Thyroid gland (tissue), 4 donors: Measurements from ENCODE around the gene CANT1. TPM values are rescaled to one million over a fixed set of nuclear protein-coding genes. Genes with fewer than 3 reads are reported as not detected.
A peak's percentile ranks its signal among the peaks of the same experiment; 100 is the strongest.

Source experiments
- DNase-seq, 2 donors: peaks; one replicate each; pipeline ENCODE4 v3.0.0-alpha.2; 2019
- H3K27ac ChIP-seq, 3 donors: fragments of 200-600 bp; sonication (generic); 1 replicate in 2 of 3; 2 replicates in 1 of 3; pipeline ENCODE4 v1.5.1; 2016 to 2019; ENCODE audit warnings: mild to moderate bottlenecking in 1 of 3, moderate library complexity in 1 of 3
- H3K27me3 ChIP-seq: fragments of 200-600 bp; sonication (generic); one replicate; pipeline ENCODE4 v1.5.1; 2019
- H3K36me3 ChIP-seq, 2 donors: fragments of 200-600 bp; sonication (generic); one replicate each; pipeline ENCODE4 v1.5.1; 2016 to 2019
- H3K4me1 ChIP-seq, 2 donors: fragments of 200-600 bp; sonication (generic); one replicate each; pipeline ENCODE4 v1.5.1; 2017 to 2019
- H3K4me3 ChIP-seq, 3 donors: fragments of 200-600 bp; sonication (generic); replicated peaks in 1 of 3; 1 replicate in 2 of 3; 2 replicates in 1 of 3; pipeline ENCODE4 v1.5.1; 2016; ENCODE audit warnings: mild to moderate bottlenecking in 1 of 3
- H3K9me3 ChIP-seq: fragments of 200-600 bp; sonication (generic); one replicate; pipeline ENCODE4 v1.5.1; 2017
- CTCF ChIP-seq, 6 experiments: fragments of 200-600 bp in 3 of 6; fragments of 450-650 bp in 3 of 6; sonication (generic) in 3 of 6; IDR thresholded peaks; one replicate each; pipeline ENCODE4 v1.5.1; 2016 to 2019; ENCODE audit warnings: antibody characterized with exemption in 6 of 6, mild to moderate bottlenecking in 2 of 6, inconsistent platforms in 1 of 6, moderate library complexity in 1 of 6
- POLR2A ChIP-seq, 2 donors: fragments of 450-650 bp; IDR thresholded peaks; one replicate each; pipeline ENCODE4 v1.6.1; 2017; ENCODE audit warnings: antibody characterized with exemption in 2 of 2, mild to moderate bottlenecking in 2 of 2, moderate library complexity in 1 of 2
- WGBS, 2 donors: methylation state at CpG; one replicate each; pipeline ENCODE4 v1.1.5; 2017; 5-methylcytosine and 5-hydroxymethylcytosine counted together
- intact Hi-C: fragments of 100-400 bp; cut with DNase I; formaldehyde crosslinking; loops from one replicate; pipeline ENCODE4 v1.15.1; 2023
- total RNA-seq, 4 donors: library from RNA; depleted of rRNA; stranded (reverse); fragments of >200 nt; gene quantifications; one replicate each; pipeline ENCODE4 v1.2.3, GENCODE V29; 2016

The CANT1 gene
- total RNA-seq, 4 donors from 2014 or later = 21.2 to 37.1 (median 27.3) TPM

- TF ChIP-seq POLR2A (IDR thresholded peaks at IDR 0.05) (no peak), CTCF (IDR thresholded peaks at IDR 0.05) (no peak)
- DNase-seq = no peak
- peaks cover 0 to 15% of the 10 kb centered on the region in 2 donors for H3K4me1 ChIP-seq
- intact Hi-C loops = no loop called here
- no peaks in the 10 kb centered on the region for H3K9me3 ChIP-seq
- H3K36me3 ChIP-seq = no peaks in the 10 kb centered on the region
- H3K27me3 ChIP-seq = no peaks in the 10 kb centered on the region
- peak overlapping the region in 1 of 3 donors; percentile 43 for H3K27ac ChIP-seq
- no peak overlapping the region for H3K4me3 ChIP-seq
- WGBS, 2 donors = 77 to 79% methylated on average over 19 to 21 of the region's 21 CpGs
Measured at GRCh38 chr17:79048826-79049755, 39.5 kb upstream of the CANT1 start.

GRCh38 chr17:79047923-79048825 lies 38.6 kb upstream of the CANT1 start:
- H3K4me3 ChIP-seq = no peak overlapping the region
- H3K27ac ChIP-seq = peak overlapping the region in 2 of 3 donors; percentile 33 to 43
- WGBS, 2 donors = 56 to 67% methylated on average over 37 to 40 of the region's 41 CpGs
- no peak for DNase-seq
- no peaks in the 10 kb centered on the region for H3K9me3 ChIP-seq
- no peak for TF ChIP-seq POLR2A (IDR thresholded peaks at IDR 0.05)
- no peaks in the 10 kb centered on the region for H3K36me3 ChIP-seq
- no peaks in the 10 kb centered on the region for H3K27me3 ChIP-seq
- intact Hi-C loops = no loop called here
- peaks cover 0 to 15% of the 10 kb centered on the region in 2 donors for H3K4me1 ChIP-seq

- H3K9me3 ChIP-seq = no peaks in the 10 kb centered on the region
- H3K4me1 ChIP-seq = peaks cover 0 to 15% of the 10 kb centered on the region in 2 donors
- WGBS, 2 donors = 80 to 87% methylated on average over 30 of the region's 30 CpGs
- H3K27ac ChIP-seq = peak overlapping the region in 2 of 3 donors; percentile 23 to 33
- TF ChIP-seq CTCF (IDR thresholded peaks at IDR 0.05) (no peak), POLR2A (IDR thresholded peaks at IDR 0.05) (no peak)
- DNase-seq = no peak
- intact Hi-C loops = no loop called here
- no peaks in the 10 kb centered on the region for H3K27me3 ChIP-seq
- H3K36me3 ChIP-seq = no peaks in the 10 kb centered on the region
- no peak overlapping the region for H3K4me3 ChIP-seq
Measured at GRCh38 chr17:79047291-79047920, 37.8 kb upstream of the CANT1 start.

- peak overlapping the region in 1 of 3 donors; percentile 47 for H3K27ac ChIP-seq
- 76 to 84% methylated on average over 15 of the region's 15 CpGs for WGBS, 2 donors
- intact Hi-C loops = no loop called here
- no peaks in the 10 kb centered on the region for H3K9me3 ChIP-seq
- no peak overlapping the region for H3K4me3 ChIP-seq
- DNase-seq = no peak
- H3K4me1 ChIP-seq = peaks cover 0 to 15% of the 10 kb centered on the region in 2 donors
- TF ChIP-seq CTCF (IDR thresholded peaks at IDR 0.05) (no peak), POLR2A (IDR thresholded peaks at IDR 0.05) (no peak)
- no peaks in the 10 kb centered on the region for H3K36me3 ChIP-seq
- H3K27me3 ChIP-seq = no peaks in the 10 kb centered on the region
Measured at GRCh38 chr17:79046916-79047280, 37.3 kb upstream of the CANT1 start.
